MM.1S (cell line): ENCODE results near the gene SWSAP1.

Source experiments
- DNase-seq: peaks from one replicate; pipeline ENCODE4 v3.0.0-alpha.2; 2015
- H2AFZ ChIP-seq: fragments of 300-600 bp; sonication (generic); 2 replicates; pipeline ENCODE4 v1.6.0; 2016; ENCODE audit warnings: antibody characterized with exemption, low read length
- H3F3A ChIP-seq: fragments of 300-600 bp; sonication (generic); 2 replicates; pipeline ENCODE4 v1.6.1; 2016; ENCODE audit warnings: mild to moderate bottlenecking, antibody characterized with exemption, low read length, moderate library complexity, mixed read lengths; ENCODE audit not compliant: insufficient read depth
- H3K27ac ChIP-seq: fragments of 300-600 bp; sonication (generic); 2 replicates; pipeline ENCODE4 v1.5.1; 2016; ENCODE audit warnings: mild to moderate bottlenecking, low read length
- H3K27me3 ChIP-seq: fragments of 300-600 bp; sonication (generic); replicated peaks from 2 replicates; pipeline ENCODE4 v1.6.0; 2016; ENCODE audit warnings: low read length; ENCODE audit not compliant: insufficient read depth
- H3K36me3 ChIP-seq: fragments of 300-600 bp; sonication (generic); replicated peaks from 2 replicates; pipeline ENCODE4 v1.6.1; 2016; ENCODE audit warnings: mild to moderate bottlenecking, low read length, mixed read lengths; ENCODE audit not compliant: insufficient read depth
- H3K4me1 ChIP-seq: fragments of 300-600 bp; sonication (generic); 2 replicates; pipeline ENCODE4 v1.6.1; 2016; ENCODE audit warnings: low read length, mixed read lengths
- H3K4me2 ChIP-seq: fragments of 300-600 bp; sonication (generic); 2 replicates; pipeline ENCODE4 v1.6.0; 2016; ENCODE audit warnings: low read depth, low read length
- H3K4me3 ChIP-seq: fragments of 300-600 bp; sonication (generic); 2 replicates; pipeline ENCODE4 v1.5.1; 2016; ENCODE audit warnings: low read length, mixed read lengths
- H3K79me2 ChIP-seq: fragments of 300-600 bp; sonication (generic); 2 replicates; pipeline ENCODE4 v1.6.1; 2016; ENCODE audit warnings: mixed run types, low read length, mixed read lengths
- H3K9ac ChIP-seq: fragments of 300-600 bp; sonication (generic); 2 replicates; pipeline ENCODE4 v1.6.1; 2016; ENCODE audit warnings: low read length, mixed read lengths
- H3K9me2 ChIP-seq: fragments of 300-600 bp; sonication (generic); replicated peaks from 2 replicates; pipeline ENCODE4 v1.6.1; 2016; ENCODE audit warnings: mild to moderate bottlenecking, low read length, mixed read lengths; ENCODE audit not compliant: insufficient read depth
- H3K9me3 ChIP-seq: fragments of 300-600 bp; sonication (generic); replicated peaks from 2 replicates; pipeline ENCODE4 v1.6.1; 2016; ENCODE audit warnings: mild to moderate bottlenecking, low read length, mixed read lengths; ENCODE audit not compliant: insufficient read depth
- H4K20me1 ChIP-seq: fragments of 300-600 bp; sonication (generic); 2 replicates; pipeline ENCODE4 v1.6.1; 2016; ENCODE audit warnings: mild to moderate bottlenecking, low read length, moderate library complexity, mixed read lengths; ENCODE audit not compliant: insufficient read depth
- CTCF ChIP-seq: fragments of 300-600 bp; sonication (generic); IDR thresholded peaks from 2 replicates; pipeline ENCODE4 v1.5.1; 2016; ENCODE audit warnings: antibody characterized with exemption, low read length, mixed read lengths
- EZH2 ChIP-seq: fragments of 300-600 bp; sonication (generic); optimal IDR thresholded peaks from 2 replicates; pipeline ENCODE3; 2017; ENCODE audit warnings: low read depth, mild to moderate bottlenecking, antibody characterized with exemption, low read length, mixed read lengths
- EZH2phosphoT487 ChIP-seq: fragments of 300-600 bp; sonication (generic); IDR thresholded peaks from 2 replicates; pipeline ENCODE4 v1.6.1; 2018; ENCODE audit warnings: antibody characterized with exemption, low read length

The SWSAP1 gene

DNA sequence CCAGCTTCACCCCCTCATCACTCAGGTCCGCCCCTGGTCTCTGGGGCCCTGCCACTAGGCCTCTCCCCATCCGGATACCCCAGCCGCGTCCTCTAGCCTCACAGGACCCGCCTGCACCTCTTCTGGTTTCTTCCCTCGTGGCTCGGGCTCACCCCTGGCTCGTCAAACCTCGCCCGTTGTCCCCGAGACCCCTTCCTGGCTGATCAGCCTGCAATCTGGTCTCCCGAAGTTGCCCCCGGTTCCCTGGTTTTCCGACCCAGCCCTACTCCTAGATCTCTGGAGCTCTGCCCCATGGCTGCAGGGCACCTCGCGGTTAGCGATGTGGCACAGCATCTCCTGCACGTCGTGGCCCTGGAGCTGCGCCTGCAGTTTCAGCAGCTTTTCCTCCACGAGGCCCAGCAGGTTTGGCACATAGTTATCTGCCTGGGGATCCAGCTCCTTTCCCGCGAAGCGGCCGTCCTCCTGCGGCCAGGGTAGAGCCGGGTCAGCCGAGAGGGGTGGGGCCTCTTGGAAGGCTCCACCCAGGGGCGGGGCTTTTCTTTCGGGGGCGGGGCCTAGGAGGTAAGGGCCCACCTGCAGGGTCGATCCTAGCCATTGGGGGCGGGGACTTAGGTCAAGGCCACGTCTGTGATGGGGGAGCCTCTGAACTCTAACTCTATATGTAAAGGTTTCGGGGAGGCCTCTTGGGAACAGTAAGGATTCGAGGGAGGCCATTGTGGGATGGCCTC is 47.1 kb downstream of the SWSAP1 start:
- Histone ChIP-seq H3K4me1 (no peaks in the 10 kb centered on the region; the same call in 1 of the 2 replicates), H3K36me3 (no peaks in the 10 kb centered on the region), H4K20me1 (no peaks in the 10 kb centered on the region), H2AFZ (peak overlapping the region; percentile 52), H3F3A (no peaks in the 10 kb centered on the region; the same call in 1 of the 2 replicates), H3K4me3 (peak overlapping the region; percentile 35; the same call in 1 of the 2 replicates), H3K27me3 (peaks cover 69% of the 10 kb centered on the region), H3K9me2 (no peaks in the 10 kb centered on the region), H3K79me2 (no peaks in the 10 kb centered on the region), H3K27ac (no peak overlapping the region), H3K9ac (no peak overlapping the region), H3K4me2 (peak overlapping the region; percentile 69), H3K9me3 (no peaks in the 10 kb centered on the region)
- TF ChIP-seq CTCF: no peak
- TF ChIP-seq EZH2: peak; percentile 53
- DNase-seq: peak; percentile 11

DNA sequence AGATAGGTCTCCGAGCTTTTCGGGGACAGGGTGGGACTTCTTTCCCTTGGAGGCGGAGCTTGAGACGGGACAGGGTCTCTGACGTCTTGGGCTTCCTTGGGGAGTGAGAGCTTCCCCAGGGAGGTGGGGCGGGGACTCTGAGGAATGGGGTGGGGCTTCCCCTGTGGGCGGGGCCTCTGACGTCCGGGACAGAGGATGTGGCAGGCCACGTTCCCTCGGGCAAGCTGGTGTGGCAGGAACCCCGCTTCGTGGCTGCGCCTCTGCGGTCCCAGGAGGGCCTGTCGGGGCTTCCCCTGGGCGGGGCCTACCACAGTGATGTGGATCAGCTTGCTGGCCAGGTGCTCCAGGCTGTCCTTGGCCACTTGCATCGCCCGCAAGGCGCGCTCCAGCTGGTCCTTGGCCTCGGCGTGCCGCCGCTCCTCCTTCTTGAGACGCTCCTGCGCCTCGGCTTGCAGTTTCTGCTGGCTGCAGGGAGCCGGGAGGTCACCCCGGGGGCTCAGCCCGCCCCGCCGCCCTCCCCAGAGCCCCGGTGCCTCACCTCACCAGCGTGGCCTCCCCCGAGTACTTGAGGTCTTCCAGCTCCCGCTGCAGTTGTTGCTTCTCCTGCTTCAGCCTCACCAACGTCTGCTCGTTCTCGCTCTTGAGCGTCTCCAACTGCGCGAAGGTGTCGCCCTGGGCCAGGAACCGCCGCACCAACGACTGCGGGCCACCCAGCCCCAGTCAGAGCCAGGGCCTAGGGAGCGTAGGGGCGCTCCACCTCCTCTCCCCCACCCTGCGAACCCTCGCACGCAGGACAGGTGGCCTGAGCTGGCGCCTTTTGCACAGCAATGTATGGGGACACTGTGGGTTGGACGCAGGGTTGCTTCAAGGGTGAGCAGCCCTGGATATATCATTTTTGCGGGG is 47.9 kb downstream of the SWSAP1 start:
- H4K20me1 ChIP-seq: no peaks in the 10 kb centered on the region
- no peak overlapping the region for H3K27ac ChIP-seq
- H3K36me3 ChIP-seq: no peaks in the 10 kb centered on the region
- H3K27me3 ChIP-seq: peaks cover 60% of the 10 kb centered on the region
- H3F3A ChIP-seq: no peaks in the 10 kb centered on the region; the same call in 1 of the 2 replicates
- peak overlapping the region; percentile 69 for H3K4me2 ChIP-seq
- no peak overlapping the region for H3K9ac ChIP-seq
- no peaks in the 10 kb centered on the region; the same call in 1 of the 2 replicates for H3K4me1 ChIP-seq
- H3K4me3 ChIP-seq: peak overlapping the region; percentile 35
- no peaks in the 10 kb centered on the region for H3K79me2 ChIP-seq
- H2AFZ ChIP-seq: peak overlapping the region; percentile 52
- TF ChIP-seq EZH2phosphoT487 (no peak), EZH2 (no peak), CTCF (no peak)
- peak; percentile 73 for DNase-seq
- no peaks in the 10 kb centered on the region for H3K9me3 ChIP-seq
- H3K9me2 ChIP-seq: no peaks in the 10 kb centered on the region

DNA sequence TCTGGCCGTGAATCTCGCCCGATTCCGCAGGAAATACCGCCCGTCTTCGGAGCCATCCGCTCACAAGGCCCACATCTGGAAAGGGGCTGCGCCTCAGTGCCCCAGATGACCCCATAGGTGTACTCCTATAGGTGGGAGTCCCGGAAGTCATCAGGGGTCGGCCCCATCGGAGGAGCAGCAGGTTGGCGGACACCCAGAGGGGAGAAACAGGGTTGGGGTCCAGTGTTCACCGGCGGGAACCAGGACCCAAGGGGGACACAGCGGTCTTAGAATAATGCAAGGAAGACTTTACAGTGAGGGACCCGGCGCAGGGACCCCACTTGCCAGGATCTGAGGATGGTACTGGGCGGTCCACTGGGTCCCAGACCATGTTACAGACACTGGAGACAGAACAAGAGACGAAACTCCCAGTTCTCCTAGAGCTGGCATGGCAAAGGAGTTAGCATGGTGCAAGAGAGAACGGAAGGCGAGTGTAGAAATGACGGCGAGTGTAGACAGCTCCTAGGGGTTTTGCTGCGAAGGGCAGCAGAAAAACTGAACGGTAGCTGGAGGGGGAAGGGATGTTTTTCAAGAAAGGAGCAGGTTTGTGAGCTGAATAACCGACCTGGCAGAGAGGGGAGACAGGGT is 48.8 kb downstream of the SWSAP1 start:
- H2AFZ ChIP-seq: no peak overlapping the region
- H3K9me3 ChIP-seq: no peaks in the 10 kb centered on the region
- H3K4me2 ChIP-seq: no peak overlapping the region
- no peaks in the 10 kb centered on the region; the same call in 1 of the 2 replicates for H3F3A ChIP-seq
- no peak overlapping the region for H3K27ac ChIP-seq
- H3K4me3 ChIP-seq: no peak overlapping the region
- H3K9ac ChIP-seq: no peak overlapping the region
- H3K4me1 ChIP-seq: no peaks in the 10 kb centered on the region; the same call in 1 of the 2 replicates
- peaks cover 53% of the 10 kb centered on the region for H3K27me3 ChIP-seq
- H3K9me2 ChIP-seq: no peaks in the 10 kb centered on the region
- H3K36me3 ChIP-seq: no peaks in the 10 kb centered on the region
- TF ChIP-seq EZH2phosphoT487 (no peak), CTCF (no peak), EZH2 (no peak)
- H4K20me1 ChIP-seq: no peaks in the 10 kb centered on the region
- DNase-seq: no peak
- no peaks in the 10 kb centered on the region for H3K79me2 ChIP-seq
